ENCODE results near the gene IL4I1. TPM values are rescaled to one million over a fixed set of nuclear protein-coding genes. Genes with fewer than 3 reads are reported as not detected.

The IL4I1 gene
- total RNA-seq, 1 experiment from 2014 or later: not detected

DNA sequence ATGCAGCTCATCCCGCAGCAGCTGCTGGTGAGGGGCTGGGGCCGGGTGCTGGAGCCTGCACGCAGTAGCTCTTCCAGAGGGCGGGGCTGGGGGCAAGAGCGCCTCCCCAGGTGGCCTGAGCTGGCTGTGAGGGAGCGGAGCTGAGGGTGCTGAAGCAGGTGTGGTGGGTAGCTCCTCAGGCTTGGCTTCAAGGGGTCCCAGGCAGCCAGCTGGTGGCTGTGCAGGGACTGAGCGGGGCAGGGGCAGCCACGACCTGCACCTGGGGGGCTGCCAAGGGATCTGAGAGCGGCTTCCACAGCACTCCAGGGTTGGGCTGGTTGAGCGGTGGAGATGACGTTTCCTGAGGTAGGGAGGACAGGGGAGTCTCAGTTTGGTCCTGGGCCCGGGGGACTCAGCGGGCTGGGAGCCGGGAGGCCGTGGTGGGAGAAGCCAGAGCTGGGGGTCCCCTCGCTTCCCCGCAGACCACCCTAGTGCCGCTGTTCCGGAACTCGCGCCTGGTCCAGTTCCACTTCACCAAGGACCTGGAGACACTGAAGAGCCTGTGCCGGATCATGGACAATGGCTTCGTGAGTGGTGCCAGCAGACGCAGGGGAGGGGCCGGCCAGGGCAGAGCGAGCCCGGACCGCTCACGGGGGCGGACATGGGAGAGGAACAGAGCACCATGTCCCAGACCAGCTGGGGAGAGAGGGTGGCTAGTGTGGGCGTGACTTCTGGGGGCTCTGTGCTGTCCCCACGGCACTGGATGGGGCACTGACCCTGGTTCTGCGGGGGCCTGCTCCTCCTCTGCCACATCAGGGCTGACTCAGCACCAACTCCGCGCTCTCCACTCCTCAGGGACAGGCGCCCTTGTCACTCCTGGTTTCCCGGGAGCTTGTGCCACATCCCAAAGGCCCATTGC, 38.4 kb downstream of the IL4I1 start:
- H3K4me3 Mint-ChIP-seq (ENCODE audit: unreplicated experiment): no peak overlapping the region
- H3K4me1 Mint-ChIP-seq (ENCODE audit: insufficient read depth, unreplicated experiment): peaks cover 6% of the 10 kb centered on the region
- intact Hi-C loops (cut with micrococcal nuclease): loop anchor here (10.0 kb wide), 1 partner anchor 184 kb away; the partner anchor contains the start of gene PRMT1
- H3K27ac Mint-ChIP-seq (ENCODE audit: low read depth, unreplicated experiment): no peak overlapping the region
- no peaks in the 10 kb centered on the region for H3K9me3 Mint-ChIP-seq (ENCODE audit: unreplicated experiment)
- H3K36me3 Mint-ChIP-seq (ENCODE audit: insufficient read depth, unreplicated experiment): peaks cover 65% of the 10 kb centered on the region
- no TSS peak for BruUV-seq (replicated peaks)
- ChIA-PET CTCF (interaction anchor here (0.6 kb wide), 1 partner anchor 8 kb away, joined by 3 read pairs; no protein-coding TSS in a partner anchor), POLR2A (interaction anchor here (0.9 to 1.3 kb wide), 4 partner anchors 8 to 11 kb away, joined by 3 to 11 read pairs (median 3); partner anchors contain the start of gene PTOV1)
- no peaks in the 10 kb centered on the region for H3K27me3 Mint-ChIP-seq (ENCODE audit: insufficient read depth, unreplicated experiment)
- TF ChIP-seq, protein P1, sequence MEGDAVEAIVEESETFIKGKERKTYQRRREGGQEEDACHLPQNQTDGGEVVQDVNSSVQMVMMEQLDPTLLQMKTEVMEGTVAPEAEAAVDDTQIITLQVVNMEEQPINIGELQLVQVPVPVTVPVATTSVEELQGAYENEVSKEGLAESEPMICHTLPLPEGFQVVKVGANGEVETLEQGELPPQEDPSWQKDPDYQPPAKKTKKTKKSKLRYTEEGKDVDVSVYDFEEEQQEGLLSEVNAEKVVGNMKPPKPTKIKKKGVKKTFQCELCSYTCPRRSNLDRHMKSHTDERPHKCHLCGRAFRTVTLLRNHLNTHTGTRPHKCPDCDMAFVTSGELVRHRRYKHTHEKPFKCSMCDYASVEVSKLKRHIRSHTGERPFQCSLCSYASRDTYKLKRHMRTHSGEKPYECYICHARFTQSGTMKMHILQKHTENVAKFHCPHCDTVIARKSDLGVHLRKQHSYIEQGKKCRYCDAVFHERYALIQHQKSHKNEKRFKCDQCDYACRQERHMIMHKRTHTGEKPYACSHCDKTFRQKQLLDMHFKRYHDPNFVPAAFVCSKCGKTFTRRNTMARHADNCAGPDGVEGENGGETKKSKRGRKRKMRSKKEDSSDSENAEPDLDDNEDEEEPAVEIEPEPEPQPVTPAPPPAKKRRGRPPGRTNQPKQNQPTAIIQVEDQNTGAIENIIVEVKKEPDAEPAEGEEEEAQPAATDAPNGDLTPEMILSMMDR (IDR thresholded peaks at IDR 0.05; ENCODE audit: unreplicated experiment): no peak
- no peak for DNase-seq (ENCODE audit: unreplicated experiment)

DNA sequence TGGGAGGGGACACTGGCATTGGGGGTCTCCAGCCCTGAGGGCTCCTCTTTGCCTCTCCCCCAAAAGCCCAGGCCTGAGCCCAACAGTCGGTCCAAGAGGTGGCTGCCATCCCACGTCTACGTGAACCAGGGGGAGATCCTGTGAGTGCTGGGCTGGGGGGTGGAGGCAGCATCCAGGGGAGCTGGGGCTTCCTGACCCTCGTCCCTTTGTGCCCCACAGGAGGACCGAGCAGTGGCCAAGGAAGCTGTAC, 38.9 kb downstream of the IL4I1 start:
- Mint-ChIP-seq H3K4me1 (ENCODE audit: insufficient read depth, unreplicated experiment) (peaks cover 8% of the 10 kb centered on the region), H3K4me3 (ENCODE audit: unreplicated experiment) (no peak overlapping the region), H3K27ac (ENCODE audit: low read depth, unreplicated experiment) (no peak overlapping the region), H3K27me3 (ENCODE audit: insufficient read depth, unreplicated experiment) (no peaks in the 10 kb centered on the region), H3K36me3 (ENCODE audit: insufficient read depth, unreplicated experiment) (peaks cover 61% of the 10 kb centered on the region), H3K9me3 (ENCODE audit: unreplicated experiment) (no peaks in the 10 kb centered on the region)
- TF ChIP-seq, protein P1 (IDR thresholded peaks at IDR 0.05; ENCODE audit: unreplicated experiment): no peak
- BruUV-seq (replicated peaks): no TSS peak
- intact Hi-C loops (cut with micrococcal nuclease): loop anchor here (10.0 kb wide), 1 partner anchor 183 kb away; the partner anchor contains the start of gene PRMT1
- ChIA-PET POLR2A (interaction anchor here (1.0 kb wide), 1 partner anchor 10 kb away, joined by 3 read pairs; no protein-coding TSS in a partner anchor), CTCF (interaction anchor here (0.6 kb wide), 1 partner anchor 9 kb away, joined by 3 read pairs; no protein-coding TSS in a partner anchor)
- DNase-seq (ENCODE audit: unreplicated experiment): no peak

DNA sequence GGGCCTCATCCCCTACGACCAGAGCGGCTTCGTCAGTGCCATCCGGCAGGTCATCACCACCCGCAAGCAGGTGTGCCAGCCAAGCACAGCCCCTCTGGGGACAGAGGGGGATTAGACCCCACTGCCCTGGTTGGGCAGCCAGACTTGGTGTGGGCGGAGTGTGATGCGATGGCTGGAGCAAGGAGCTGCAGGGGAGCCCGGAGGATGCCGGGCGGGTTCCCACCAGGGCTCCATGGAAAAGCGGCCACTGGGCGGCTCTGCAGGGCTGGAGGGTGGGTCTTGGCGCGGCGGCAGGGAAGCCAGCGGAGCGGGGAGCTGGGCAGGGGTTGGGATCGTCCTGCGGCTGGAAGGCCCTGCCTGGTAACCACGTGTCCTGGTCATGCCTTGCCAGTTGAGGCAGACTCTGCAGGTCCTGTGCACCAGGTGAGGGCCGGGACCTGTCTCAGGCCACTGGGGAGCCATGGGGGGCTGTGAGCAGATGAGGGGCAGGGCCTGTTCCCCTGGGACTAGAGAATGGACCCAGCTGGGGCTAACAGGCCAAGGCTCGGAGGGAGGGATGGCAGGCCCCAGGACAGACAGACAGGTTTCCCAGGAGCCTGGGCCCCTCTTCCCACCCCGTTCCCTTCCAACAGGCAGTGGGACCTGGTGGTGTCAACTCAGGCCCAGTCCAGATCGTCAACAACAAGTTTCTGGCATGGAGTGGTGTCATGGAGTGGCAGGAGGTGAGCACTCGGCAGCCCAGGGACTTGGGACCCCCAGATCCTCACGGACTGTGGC, 39.4 kb downstream of the IL4I1 start:
- CTCF ChIA-PET: interaction anchor here (0.6 kb wide), 1 partner anchor 9 kb away, joined by 3 read pairs; no protein-coding TSS in a partner anchor
- TF ChIP-seq, protein P1 (IDR thresholded peaks at IDR 0.05; ENCODE audit: unreplicated experiment): no peak
- Mint-ChIP-seq H3K27ac (ENCODE audit: low read depth, unreplicated experiment) (no peak overlapping the region), H3K4me3 (ENCODE audit: unreplicated experiment) (no peak overlapping the region), H3K4me1 (ENCODE audit: insufficient read depth, unreplicated experiment) (peaks cover 13% of the 10 kb centered on the region), H3K27me3 (ENCODE audit: insufficient read depth, unreplicated experiment) (no peaks in the 10 kb centered on the region), H3K36me3 (ENCODE audit: insufficient read depth, unreplicated experiment) (peaks cover 66% of the 10 kb centered on the region), H3K9me3 (ENCODE audit: unreplicated experiment) (no peaks in the 10 kb centered on the region)
- no TSS peak for BruUV-seq (replicated peaks)
- DNase-seq (ENCODE audit: unreplicated experiment): no peak
- intact Hi-C loops (cut with micrococcal nuclease): loop anchor here (10.0 kb wide), 1 partner anchor 182 kb away; the partner anchor contains the start of gene PRMT1
- POLR2A ChIA-PET: interaction anchor here (1.0 kb wide), 1 partner anchor 11 kb away, joined by 3 read pairs; no protein-coding TSS in a partner anchor

DNA sequence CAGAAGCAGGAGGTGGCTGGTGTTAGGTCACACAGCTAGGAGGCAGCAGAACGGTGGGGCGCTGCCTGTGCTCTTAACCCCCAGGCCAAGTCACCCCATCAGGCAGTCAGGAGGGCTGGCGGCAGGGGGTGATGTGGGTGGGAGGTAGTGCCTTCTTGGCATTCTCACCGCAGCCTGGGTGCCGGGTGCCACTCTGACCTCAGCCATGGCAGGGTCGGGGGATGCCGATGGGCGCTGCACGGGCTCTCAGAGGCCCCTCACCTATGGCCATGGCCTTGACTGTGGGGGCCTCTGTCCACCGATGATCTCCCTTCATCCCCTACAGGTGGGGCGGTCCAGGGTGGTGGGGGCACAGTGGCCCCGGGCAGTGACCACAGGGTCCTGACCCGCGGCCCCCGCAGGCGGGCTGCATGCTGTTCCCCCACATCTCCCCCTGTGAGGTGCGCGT, 40.1 kb downstream of the IL4I1 start:
- intact Hi-C loops (cut with micrococcal nuclease): loop anchor here (10.0 kb wide), 1 partner anchor 182 kb away; the partner anchor contains the start of gene PRMT1
- Mint-ChIP-seq H3K4me1 (ENCODE audit: insufficient read depth, unreplicated experiment) (peaks cover 16% of the 10 kb centered on the region), H3K27me3 (ENCODE audit: insufficient read depth, unreplicated experiment) (no peaks in the 10 kb centered on the region), H3K36me3 (ENCODE audit: insufficient read depth, unreplicated experiment) (peaks cover 62% of the 10 kb centered on the region), H3K4me3 (ENCODE audit: unreplicated experiment) (no peak overlapping the region), H3K27ac (ENCODE audit: low read depth, unreplicated experiment) (no peak overlapping the region), H3K9me3 (ENCODE audit: unreplicated experiment) (no peaks in the 10 kb centered on the region)
- no peak for DNase-seq (ENCODE audit: unreplicated experiment)
- no TSS peak for BruUV-seq (replicated peaks)
- TF ChIP-seq, protein P1 (IDR thresholded peaks at IDR 0.05; ENCODE audit: unreplicated experiment): no peak
- ChIA-PET POLR2A (no interaction called here), CTCF (no interaction called here)

Measured in MCF 10A (cell line).